HCT116 (cell line): Measurements from ENCODE around the gene NCBP1. TPM values are rescaled to one million over a fixed set of nuclear protein-coding genes. Genes with fewer than 3 reads are reported as not detected.

Experiments
- ATAC-seq: fragments of 200-7000 bp; cut with Tn5 transposase; 2 replicates; pipeline ENCODE4 v1.9.1; 2020; ENCODE audit warnings: mild to moderate bottlenecking, moderate library complexity
- BruUV-seq: library from RNA; stranded (reverse); fragments of 400-500 nt; replicated peaks from 2 replicates; lab custom pipeline; 2021; lab: Mats Ljungman, UMichigan
- CTCF ChIA-PET: fragments of 300-600 bp; sonication (Branson Sonifier 250); formaldehyde crosslinking; loops from one replicate; lab custom pipeline; 2021; ENCODE audit warnings: antibody characterized with exemption; lab: Charles Lee
- POLR2A ChIA-PET: fragments of 300-600, 350-600 bp; sonication (Branson Sonifier 250); formaldehyde crosslinking; loops from one replicate; lab custom pipeline; 2021; ENCODE audit warnings: antibody characterized with exemption; lab: Charles Lee
- RAD21 ChIA-PET, 2 experiments: fragments of 300-600 bp; sonication (Branson Sonifier 250); formaldehyde crosslinking; loops; one replicate each; lab custom pipeline; 2023; ENCODE audit warnings: low total read pairs in 2 of 2; ENCODE audit not compliant: uncharacterized antibody in 2 of 2, unreplicated experiment in 2 of 2, low non-redundant PET in 1 of 2; lab: Charles Lee
- DNase-seq: peaks from one replicate; pipeline ENCODE4 v3.0.0-alpha.2; 2010; ENCODE audit warnings: low read depth, low spot score
- H2AFZ ChIP-seq: fragments of 200-600 bp; shearing (Covaris generic), sonication (generic); 2 replicates; pipeline ENCODE4 v1.6.1; 2017; ENCODE audit warnings: low read depth, mixed run types, mixed read lengths, antibody characterized with exemption, low read length; ENCODE audit not compliant: poor library complexity, severe bottlenecking
- H3K27ac ChIP-seq: 2 replicates; pipeline ENCODE4 v1.5.1; 2012; ENCODE audit warnings: low read depth, low read length
- H3K27me3 ChIP-seq: fragments of 200-600 bp; sonication (generic); 2 replicates; pipeline ENCODE4 v1.6.1; 2016; ENCODE audit warnings: mixed run types, low read length, mixed read lengths; ENCODE audit not compliant: insufficient read depth
- H3K36me3 ChIP-seq, 2 experiments: fragments of 200-500 bp in 1 of 2; fragments of 200-600 bp in 1 of 2; sonication (Bioruptor generic) in 1 of 2; sonication (generic) in 1 of 2; 2 replicates each; pipeline versions ENCODE4 v1.5.1 to v1.6.1; 2014 to 2016; ENCODE audit warnings: low read length in 2 of 2, inconsistent platforms in 1 of 2, mixed read lengths in 1 of 2, mixed run types in 1 of 2; ENCODE audit not compliant: insufficient read depth in 2 of 2, control insufficient read depth in 1 of 2
- H3K4me1 ChIP-seq, 2 experiments: fragments of 200-600 bp in 1 of 2; sonication (generic) in 1 of 2; 2 replicates each; pipeline versions ENCODE4 v1.5.1 to v1.6.1; 2012 to 2017; ENCODE audit warnings: low read length in 2 of 2, inconsistent platforms in 1 of 2, mild to moderate bottlenecking in 1 of 2, mixed read lengths in 1 of 2, mixed run types in 1 of 2, moderate library complexity in 1 of 2; ENCODE audit not compliant: insufficient read depth in 2 of 2, control insufficient read depth in 1 of 2
- H3K4me2 ChIP-seq: fragments of 200-600 bp; sonication (generic); 2 replicates; pipeline ENCODE4 v1.6.1; 2017; ENCODE audit warnings: mixed run types, low read length, mixed read lengths
- H3K4me3 ChIP-seq, 2 experiments: fragments of 200-600 bp in 1 of 2; sonication (generic) in 1 of 2; replicated peaks in 1 of 2; 2 replicates each; pipeline ENCODE4 v1.5.1; 2011 to 2016; ENCODE audit warnings: low read length in 2 of 2, control low read depth in 1 of 2, low read depth in 1 of 2, mild to moderate bottlenecking in 1 of 2, mixed read lengths in 1 of 2, mixed run types in 1 of 2
- H3K79me2 ChIP-seq: fragments of 200-600 bp; sonication (generic); 2 replicates; pipeline ENCODE4 v1.6.1; 2017; ENCODE audit warnings: mild to moderate bottlenecking, mixed run types, low read length, moderate library complexity, mixed read lengths; ENCODE audit not compliant: insufficient read depth
- H3K9ac ChIP-seq: fragments of 200-600 bp; sonication (generic); 2 replicates; pipeline ENCODE4 v1.6.1; 2016; ENCODE audit warnings: low read length, mixed read lengths
- H3K9me2 ChIP-seq: fragments of 200-600 bp; sonication (generic), shearing (Covaris generic); 2 replicates; pipeline ENCODE4 v1.6.1; 2017; ENCODE audit warnings: mixed run types, mild to moderate bottlenecking, moderate library complexity; ENCODE audit not compliant: insufficient read depth
- H3K9me3 ChIP-seq, 2 experiments: fragments of 200-500 bp in 1 of 2; fragments of 200-600 bp in 1 of 2; sonication (Bioruptor generic) in 1 of 2; sonication (generic) in 1 of 2; 2 replicates each; pipeline ENCODE4 v1.6.1; 2014 to 2017; ENCODE audit warnings: low read length in 2 of 2, mixed read lengths in 2 of 2, inconsistent platforms in 1 of 2, low read depth in 1 of 2, mild to moderate bottlenecking in 1 of 2, mixed run types in 1 of 2, moderate library complexity in 1 of 2; ENCODE audit not compliant: control insufficient read depth in 1 of 2, insufficient read depth in 1 of 2
- H4K20me1 ChIP-seq: fragments of 200-600 bp; sonication (generic), shearing (Covaris generic); 2 replicates; pipeline ENCODE4 v1.6.1; 2017; ENCODE audit warnings: mixed run types, mild to moderate bottlenecking, moderate library complexity; ENCODE audit not compliant: insufficient read depth
- EGR1 ChIP-seq: IDR thresholded peaks from 2 replicates; pipeline ENCODE4 v1.6.1; 2012; ENCODE audit warnings: low read depth
- JUND ChIP-seq: IDR thresholded peaks from 2 replicates; pipeline ENCODE4 v1.6.1; 2012
- POLR2A ChIP-seq: IDR thresholded peaks from 2 replicates; pipeline ENCODE4 v1.7.0; 2011; ENCODE audit warnings: borderline replicate concordance; ENCODE audit not compliant: insufficient read depth, insufficient read length; ENCODE audit errors: extremely low read depth
- POLR2AphosphoS5 ChIP-seq: IDR thresholded peaks from 2 replicates; pipeline ENCODE4 v1.6.1; 2011; ENCODE audit warnings: mild to moderate bottlenecking, low read depth, low read length, moderate library complexity
- RAD21 ChIP-seq: IDR thresholded peaks from 2 replicates; pipeline ENCODE4 v1.6.1; 2012; ENCODE audit warnings: low read depth, mild to moderate bottlenecking
- SP1 ChIP-seq: IDR thresholded peaks from 2 replicates; pipeline ENCODE4 v1.6.1; 2012; ENCODE audit warnings: low read depth
- YY1 ChIP-seq: IDR thresholded peaks from 2 replicates; pipeline ENCODE4 v1.6.1; 2011; ENCODE audit warnings: low read length, low read depth, moderate library complexity, mild to moderate bottlenecking; ENCODE audit not compliant: insufficient replicate concordance; ENCODE audit errors: extremely low read depth
- ZFX ChIP-seq: fragments of 450-650 bp; IDR thresholded peaks from 2 replicates; pipeline ENCODE4 v1.6.1; 2017
- ZNF274 ChIP-seq: fragments of 200-500 bp; sonication (Bioruptor generic); IDR thresholded peaks from 2 replicates; pipeline ENCODE4 v1.6.1; 2014; ENCODE audit warnings: mild to moderate bottlenecking, low read depth, low read length, inconsistent platforms
- intact Hi-C: fragments of 100-400 bp; cut with micrococcal nuclease; formaldehyde crosslinking; loops from 2 replicates; pipeline ENCODE4 v1.10.0; 2022
- total RNA-seq: library from RNA; stranded (reverse); gene quantifications from one replicate; pipeline ENCODE4 v1.2.1, GENCODE V29; 2021; ENCODE audit not compliant: unreplicated experiment
- TF ChIP-seq, protein P1 (sequence below): IDR thresholded peaks from 2 replicates; pipeline ENCODE4 v1.6.1; 2012; ENCODE audit warnings: low read depth
- TF ChIP-seq, protein P2 (sequence below), 3 experiments: fragments of 200-600 bp in 1 of 3; sonication (generic) in 1 of 3; IDR thresholded peaks in 2 of 3; conservative IDR thresholded peaks in 1 of 3; 2 replicates each; pipeline ENCODE4 v1.5.1; 2012 to 2017; ENCODE audit warnings: low read depth in 2 of 3, low read length in 2 of 3, antibody characterized with exemption in 1 of 3, borderline replicate concordance in 1 of 3, control low read depth in 1 of 3, mild to moderate bottlenecking in 1 of 3, mixed read lengths in 1 of 3, mixed run types in 1 of 3, moderate library complexity in 1 of 3; ENCODE audit not compliant: insufficient read depth in 1 of 3
- TF ChIP-seq, protein P3 (sequence below): IDR thresholded peaks from 2 replicates; pipeline ENCODE4 v1.6.1; 2012

Gene NCBP1
- total RNA-seq, 1 experiment from 2014 or later = 32.9 TPM

DNA sequence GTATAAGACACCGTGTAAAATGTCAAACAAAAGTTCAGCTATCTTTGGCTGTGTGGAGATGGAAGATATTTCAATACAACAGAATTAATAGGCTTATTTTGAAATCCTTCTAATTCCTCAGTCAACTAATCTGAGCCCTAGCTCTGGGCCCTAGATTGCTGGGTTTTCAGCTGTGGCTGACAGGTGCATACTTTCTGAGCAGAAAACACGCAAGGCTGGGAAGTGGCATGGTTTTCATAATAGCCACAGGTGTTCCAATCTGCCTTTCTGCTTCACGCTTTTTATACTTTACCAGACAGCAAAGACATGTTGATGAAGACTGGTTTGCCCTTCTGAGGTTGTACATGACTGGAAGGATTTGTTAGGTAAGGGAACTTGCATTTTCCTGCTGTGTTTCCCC, 84.2 kb downstream of the NCBP1 start:
- H2AFZ ChIP-seq = no peak overlapping the region
- no peaks in the 10 kb centered on the region for H3K79me2 ChIP-seq
- H3K27me3 ChIP-seq = no peaks in the 10 kb centered on the region
- H3K9ac ChIP-seq = no peak overlapping the region
- DNase-seq = no peak
- CTCF ChIA-PET = interaction anchor here (1.8 kb wide), 1 partner anchor 172 kb away, joined by 3 read pairs; no protein-coding TSS in a partner anchor
- no peaks in the 10 kb centered on the region; a peak in 1 of 4 replicates for H3K9me3 ChIP-seq
- peaks cover 11 to 13% of the 10 kb centered on the region in 2 experiments for H3K4me1 ChIP-seq
- POLR2A ChIA-PET = no interaction called here
- RAD21 ChIA-PET = no interaction called here
- intact Hi-C loops = no loop called here
- H3K4me3 ChIP-seq = no peak overlapping the region
- TF ChIP-seq POLR2A = no peak
- TF ChIP-seq ZNF274 = no peak
- TF ChIP-seq ZFX = no peak
- TF ChIP-seq, protein P1, sequence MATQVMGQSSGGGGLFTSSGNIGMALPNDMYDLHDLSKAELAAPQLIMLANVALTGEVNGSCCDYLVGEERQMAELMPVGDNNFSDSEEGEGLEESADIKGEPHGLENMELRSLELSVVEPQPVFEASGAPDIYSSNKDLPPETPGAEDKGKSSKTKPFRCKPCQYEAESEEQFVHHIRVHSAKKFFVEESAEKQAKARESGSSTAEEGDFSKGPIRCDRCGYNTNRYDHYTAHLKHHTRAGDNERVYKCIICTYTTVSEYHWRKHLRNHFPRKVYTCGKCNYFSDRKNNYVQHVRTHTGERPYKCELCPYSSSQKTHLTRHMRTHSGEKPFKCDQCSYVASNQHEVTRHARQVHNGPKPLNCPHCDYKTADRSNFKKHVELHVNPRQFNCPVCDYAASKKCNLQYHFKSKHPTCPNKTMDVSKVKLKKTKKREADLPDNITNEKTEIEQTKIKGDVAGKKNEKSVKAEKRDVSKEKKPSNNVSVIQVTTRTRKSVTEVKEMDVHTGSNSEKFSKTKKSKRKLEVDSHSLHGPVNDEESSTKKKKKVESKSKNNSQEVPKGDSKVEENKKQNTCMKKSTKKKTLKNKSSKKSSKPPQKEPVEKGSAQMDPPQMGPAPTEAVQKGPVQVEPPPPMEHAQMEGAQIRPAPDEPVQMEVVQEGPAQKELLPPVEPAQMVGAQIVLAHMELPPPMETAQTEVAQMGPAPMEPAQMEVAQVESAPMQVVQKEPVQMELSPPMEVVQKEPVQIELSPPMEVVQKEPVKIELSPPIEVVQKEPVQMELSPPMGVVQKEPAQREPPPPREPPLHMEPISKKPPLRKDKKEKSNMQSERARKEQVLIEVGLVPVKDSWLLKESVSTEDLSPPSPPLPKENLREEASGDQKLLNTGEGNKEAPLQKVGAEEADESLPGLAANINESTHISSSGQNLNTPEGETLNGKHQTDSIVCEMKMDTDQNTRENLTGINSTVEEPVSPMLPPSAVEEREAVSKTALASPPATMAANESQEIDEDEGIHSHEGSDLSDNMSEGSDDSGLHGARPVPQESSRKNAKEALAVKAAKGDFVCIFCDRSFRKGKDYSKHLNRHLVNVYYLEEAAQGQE = no peak
- TF ChIP-seq YY1 = no peak
- TF ChIP-seq, protein P2, sequence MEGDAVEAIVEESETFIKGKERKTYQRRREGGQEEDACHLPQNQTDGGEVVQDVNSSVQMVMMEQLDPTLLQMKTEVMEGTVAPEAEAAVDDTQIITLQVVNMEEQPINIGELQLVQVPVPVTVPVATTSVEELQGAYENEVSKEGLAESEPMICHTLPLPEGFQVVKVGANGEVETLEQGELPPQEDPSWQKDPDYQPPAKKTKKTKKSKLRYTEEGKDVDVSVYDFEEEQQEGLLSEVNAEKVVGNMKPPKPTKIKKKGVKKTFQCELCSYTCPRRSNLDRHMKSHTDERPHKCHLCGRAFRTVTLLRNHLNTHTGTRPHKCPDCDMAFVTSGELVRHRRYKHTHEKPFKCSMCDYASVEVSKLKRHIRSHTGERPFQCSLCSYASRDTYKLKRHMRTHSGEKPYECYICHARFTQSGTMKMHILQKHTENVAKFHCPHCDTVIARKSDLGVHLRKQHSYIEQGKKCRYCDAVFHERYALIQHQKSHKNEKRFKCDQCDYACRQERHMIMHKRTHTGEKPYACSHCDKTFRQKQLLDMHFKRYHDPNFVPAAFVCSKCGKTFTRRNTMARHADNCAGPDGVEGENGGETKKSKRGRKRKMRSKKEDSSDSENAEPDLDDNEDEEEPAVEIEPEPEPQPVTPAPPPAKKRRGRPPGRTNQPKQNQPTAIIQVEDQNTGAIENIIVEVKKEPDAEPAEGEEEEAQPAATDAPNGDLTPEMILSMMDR (IDR thresholded peaks at IDR 0.05 in 2 of 3, conservative IDR thresholded peaks at IDR 0.05 in 1 of 3; ENCODE audit: borderline replicate concordance in 1 of 3, insufficient read depth in 1 of 3, low read depth in 2 of 3, low read length in 2 of 3) = no peak
- TF ChIP-seq EGR1 = no peak
- TF ChIP-seq RAD21 = no peak
- no peak for TF ChIP-seq JUND
- TF ChIP-seq, protein P3, sequence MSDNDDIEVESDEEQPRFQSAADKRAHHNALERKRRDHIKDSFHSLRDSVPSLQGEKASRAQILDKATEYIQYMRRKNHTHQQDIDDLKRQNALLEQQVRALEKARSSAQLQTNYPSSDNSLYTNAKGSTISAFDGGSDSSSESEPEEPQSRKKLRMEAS = no peak
- no peak for TF ChIP-seq POLR2AphosphoS5
- no peak for TF ChIP-seq SP1
- no peak overlapping the region for H3K27ac ChIP-seq
- BruUV-seq = no TSS peak
- no peak for ATAC-seq
- H3K36me3 ChIP-seq = no peaks in the 10 kb centered on the region
- H3K4me2 ChIP-seq = no peak overlapping the region
- no peaks in the 10 kb centered on the region for H3K9me2 ChIP-seq
- H4K20me1 ChIP-seq = no peaks in the 10 kb centered on the region
